ENCODE data around the gene FBRSL1. TPM values are rescaled to one million over a fixed set of nuclear protein-coding genes. Genes with fewer than 3 reads are reported as not detected.

Gene FBRSL1
- total RNA-seq, 1 donor from 2014 or later, result 56.5 TPM

DNA sequence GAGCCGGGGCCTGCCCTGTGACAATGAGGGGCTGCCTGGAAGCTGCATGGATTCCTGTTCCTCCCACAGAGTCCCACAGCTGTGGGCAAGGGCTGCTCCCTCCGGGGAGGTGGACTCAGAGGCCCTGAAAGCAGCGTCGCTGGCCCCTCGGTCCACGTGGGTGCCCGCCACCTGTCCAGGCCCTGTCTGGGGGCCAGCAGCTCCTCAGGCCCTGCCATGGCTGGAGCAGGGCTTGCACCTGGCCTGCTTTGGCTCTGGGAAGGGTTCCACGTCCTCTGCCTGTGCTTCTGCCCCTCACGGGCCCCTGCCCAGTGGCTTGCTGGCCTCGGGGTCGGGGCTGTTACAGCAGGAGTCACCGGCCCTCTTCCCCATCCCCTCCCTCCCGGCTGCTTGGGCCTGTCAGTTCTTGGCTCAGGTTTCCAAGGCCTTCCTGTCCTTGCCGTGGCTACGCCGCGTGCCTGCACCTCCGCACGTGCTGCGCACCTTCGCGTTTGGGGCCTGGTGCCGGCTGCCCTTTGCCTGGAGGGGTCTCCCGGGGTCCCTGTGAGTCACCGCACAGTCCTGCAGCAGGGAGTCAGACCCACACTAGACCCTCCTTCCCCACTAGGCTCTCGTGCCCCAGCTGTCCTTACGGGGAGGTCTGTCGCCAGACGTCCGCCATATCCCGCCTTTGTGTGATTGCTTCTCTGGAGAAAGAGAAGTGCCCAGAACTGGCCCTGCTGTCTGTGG is 5.8 kb downstream of the FBRSL1 start:
- intact Hi-C loops (cut with micrococcal nuclease), result no loop called here

DNA sequence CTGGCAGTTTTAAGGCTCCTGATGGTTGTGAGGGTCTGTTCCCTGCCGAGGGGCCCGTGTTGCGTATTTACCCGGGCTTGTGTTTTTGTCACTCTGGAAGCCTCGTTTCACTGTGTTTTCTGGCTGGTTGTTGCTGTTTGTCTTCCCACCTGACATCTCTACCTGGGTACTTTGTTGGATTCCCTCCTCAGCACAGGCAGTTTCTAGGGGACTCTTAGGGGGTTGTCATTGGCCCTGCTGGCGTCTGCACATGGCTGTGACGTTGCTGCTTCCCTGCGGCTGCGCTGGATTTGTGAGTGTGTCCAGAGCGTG is 6.4 kb downstream of the FBRSL1 start:
- intact Hi-C loops (cut with micrococcal nuclease), result no loop called here

DNA sequence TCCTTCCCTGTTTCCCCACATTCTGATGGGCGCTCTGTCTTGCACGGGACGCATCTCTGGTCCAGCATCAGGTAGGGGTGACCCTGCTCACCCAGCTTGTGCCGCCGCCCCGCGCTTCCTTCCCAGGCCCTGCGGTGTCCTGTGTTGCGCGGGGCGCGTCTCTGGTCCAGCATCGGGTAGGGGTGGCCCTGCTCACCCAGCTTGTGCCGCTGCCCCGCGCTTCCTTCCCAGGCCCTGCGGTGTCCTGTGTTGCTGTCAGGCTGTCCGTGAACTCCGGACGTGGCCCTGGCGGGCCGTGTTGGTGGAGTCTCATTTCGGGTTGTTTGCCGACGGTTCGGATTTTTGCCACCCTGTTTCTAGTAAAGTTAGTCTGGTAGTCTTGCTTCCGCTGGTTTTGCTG is 6.8 kb downstream of the FBRSL1 start:
- intact Hi-C loops (cut with micrococcal nuclease), result no loop called here

DNA sequence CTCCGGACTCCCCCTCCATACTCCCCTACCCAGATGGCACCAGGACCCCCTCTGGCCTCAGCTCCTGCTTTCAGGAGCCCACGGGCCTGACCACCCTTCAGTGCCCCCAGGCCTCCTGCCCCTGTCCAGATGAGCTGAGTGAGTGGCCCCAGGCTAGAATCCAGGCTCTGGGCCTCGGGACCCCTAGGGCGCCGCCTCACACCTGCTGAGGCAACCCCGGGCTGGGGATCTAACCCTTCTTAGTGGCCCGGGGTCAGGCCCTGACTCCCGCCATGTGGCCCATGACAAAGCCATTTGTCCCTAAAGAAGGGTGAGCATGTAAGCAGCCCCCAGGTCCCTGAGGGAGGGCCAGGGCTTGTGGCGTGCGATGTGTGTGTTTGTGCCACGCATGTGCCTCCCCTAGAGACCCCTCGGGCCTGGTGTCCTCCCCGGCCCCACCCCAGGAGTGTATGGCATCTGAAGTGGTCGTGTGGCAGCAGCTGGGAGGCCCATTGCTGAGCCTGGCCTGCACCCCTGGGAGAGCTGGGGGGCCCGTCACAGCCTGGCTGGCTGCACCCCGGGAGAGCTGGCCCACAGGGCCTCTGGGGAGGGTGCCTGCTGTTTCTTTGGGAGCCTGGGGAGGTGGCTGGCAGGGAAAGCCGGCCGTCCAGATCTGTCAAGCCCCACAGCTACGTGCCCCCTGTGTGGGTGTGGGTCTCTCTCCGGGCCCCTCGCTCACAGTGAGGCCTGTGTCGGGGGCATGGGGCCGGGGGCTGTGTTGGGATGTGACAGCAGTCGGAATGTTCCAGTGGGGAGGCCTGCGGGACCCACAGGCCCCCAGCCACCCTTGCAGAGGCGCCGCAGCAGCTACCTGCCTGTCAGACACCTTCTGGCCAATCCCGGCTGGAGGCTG is 7.8 kb downstream of the FBRSL1 start:
- intact Hi-C loops (cut with micrococcal nuclease), result no loop called here

DNA sequence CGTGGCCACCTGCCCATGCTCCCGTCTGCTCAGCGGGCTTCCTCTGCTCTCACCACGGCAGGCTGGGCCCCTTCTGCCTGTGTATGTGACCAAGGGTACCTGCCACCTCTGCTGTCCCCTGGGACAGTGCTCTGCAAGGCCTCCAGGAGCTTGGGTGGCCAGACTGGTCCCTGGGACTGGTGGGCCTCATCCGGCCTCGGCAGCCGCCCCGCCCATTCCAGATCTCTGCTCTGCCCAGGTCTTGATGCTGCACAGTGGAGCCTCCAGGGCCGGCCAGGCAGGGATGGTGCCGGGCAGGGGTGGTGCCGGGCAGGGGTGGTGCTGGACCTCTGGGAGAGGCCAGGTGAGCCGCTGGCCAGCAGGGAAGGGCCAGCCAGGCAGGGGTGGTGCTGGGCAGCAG is 9.0 kb downstream of the FBRSL1 start:
- intact Hi-C loops (cut with micrococcal nuclease), result no loop called here

DNA sequence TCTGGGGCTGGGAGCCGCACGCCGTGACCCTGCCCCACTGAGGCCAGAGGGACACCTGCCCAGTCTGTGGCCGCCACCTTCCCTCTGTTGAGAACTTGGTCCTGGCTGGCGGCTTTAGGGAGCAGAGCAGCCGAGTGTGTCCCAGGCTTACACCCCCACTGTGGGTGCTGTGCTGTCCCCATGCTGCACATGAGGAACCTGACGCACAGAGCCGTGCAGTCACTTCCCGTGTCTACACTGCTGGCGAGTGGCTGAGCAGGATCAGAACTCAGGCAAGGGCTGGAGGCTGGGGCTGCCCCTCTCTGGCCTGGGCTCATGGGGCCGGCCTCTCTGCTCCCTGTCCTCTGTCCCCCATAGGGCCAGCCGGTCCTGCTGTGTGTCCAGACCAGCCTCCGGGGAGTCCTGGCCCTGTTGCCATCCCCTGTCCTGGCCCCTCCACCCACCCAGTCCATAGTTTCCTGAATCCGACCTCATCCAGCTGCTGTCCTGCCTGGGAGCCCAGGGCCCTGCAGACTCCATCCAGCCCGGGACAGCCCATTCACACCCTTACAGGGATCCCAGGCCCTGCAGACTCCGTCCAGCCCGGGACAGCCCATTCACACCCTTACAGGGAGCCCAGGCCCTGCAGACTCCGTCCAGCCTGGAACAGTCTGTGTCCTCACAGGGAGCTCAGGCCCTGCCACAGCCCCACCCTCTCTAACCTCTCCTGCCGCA is 10.3 kb downstream of the FBRSL1 start:
- intact Hi-C loops (cut with micrococcal nuclease), result no loop called here

DNA sequence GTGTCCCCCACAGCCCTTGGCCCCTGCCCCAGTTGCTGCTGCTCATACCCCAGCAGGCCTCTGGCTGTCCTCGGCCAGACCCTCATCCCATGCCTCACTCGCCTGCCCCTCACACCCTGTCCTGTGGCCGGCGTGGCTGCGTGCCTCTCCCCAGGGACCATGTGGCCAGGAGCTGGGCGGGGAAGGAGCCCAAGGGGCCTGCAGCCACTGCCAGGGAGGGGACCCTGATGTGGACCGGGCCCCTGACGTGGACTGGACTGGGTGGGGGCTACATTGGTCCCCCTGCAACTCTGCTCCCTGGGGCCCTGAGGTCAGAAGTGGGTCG is 10.9 kb downstream of the FBRSL1 start:
- intact Hi-C loops (cut with micrococcal nuclease), result no loop called here

DNA sequence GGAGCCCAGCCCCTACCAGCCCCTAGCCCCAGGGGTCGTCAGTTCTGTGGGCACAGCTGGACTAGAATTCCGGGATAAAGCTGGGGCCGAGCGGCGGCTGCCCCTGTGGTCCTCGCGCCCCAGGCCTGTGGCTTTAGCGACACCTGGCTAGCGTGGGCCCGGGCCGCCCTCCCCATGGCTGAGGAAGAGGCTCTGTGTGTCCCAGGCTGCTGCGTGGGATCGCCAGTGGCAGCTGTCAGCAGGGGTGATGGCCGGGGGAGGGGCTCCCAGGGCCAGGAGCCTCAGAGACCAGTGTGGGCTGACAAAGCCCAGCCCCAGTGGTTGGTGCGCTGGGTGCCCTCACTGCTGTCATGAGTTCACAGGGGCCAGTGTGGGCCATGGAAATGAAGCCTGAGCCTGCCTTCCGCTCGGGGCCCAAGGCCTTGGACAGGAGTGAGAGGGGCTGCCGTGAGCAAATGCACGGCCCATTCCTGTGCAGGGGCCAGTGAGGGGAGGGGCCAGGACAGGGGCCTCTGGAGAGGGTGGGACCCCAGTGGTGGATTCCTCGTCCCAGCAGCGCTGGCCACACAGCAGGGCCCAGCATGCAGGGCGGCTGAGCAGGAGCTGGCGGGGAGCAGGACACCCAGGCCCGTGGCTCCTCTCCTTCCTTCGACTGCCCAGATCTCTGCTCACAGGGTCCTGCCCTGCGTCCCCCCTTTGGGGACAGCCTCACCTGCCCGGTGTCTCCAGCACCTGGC is 11.4 kb downstream of the FBRSL1 start:
- intact Hi-C loops (cut with micrococcal nuclease), result no loop called here

DNA sequence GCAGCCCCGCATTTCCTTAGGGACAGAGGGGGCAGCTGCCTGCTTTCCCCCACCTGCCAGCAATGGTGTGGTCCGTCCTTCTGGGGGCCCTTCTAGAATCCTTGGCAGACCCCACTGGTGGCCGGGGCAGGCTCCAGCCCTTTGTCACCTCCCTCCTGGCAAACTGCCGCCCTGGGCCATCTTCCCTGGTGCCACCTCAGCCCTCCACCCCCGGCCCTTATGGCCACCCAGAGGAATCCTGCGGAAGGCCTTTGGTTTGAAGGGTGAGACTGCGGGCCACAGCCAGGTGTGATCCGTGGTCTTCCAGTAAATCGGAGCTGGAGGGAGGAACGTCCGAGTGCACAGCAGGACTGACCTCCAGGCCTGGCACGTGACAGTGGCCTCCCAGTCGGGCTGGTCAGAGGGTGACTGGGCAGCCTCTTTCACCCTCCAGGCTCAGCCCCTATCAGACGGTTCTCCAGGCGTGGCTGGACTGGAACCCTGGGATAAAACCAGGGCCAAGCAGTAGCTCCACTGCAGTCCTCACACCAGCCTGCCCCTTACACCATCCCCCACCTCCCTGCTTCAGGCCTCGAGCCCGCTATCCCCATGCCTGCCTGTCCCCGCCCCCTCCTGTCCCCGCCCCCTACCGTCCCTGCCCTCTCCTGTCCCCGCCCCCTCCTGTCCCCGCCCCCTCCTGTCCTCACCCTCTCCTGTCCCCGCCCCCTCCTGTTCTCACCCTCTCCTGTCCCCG is 12.4 kb downstream of the FBRSL1 start:
- intact Hi-C loops (cut with micrococcal nuclease), result no loop called here

DNA sequence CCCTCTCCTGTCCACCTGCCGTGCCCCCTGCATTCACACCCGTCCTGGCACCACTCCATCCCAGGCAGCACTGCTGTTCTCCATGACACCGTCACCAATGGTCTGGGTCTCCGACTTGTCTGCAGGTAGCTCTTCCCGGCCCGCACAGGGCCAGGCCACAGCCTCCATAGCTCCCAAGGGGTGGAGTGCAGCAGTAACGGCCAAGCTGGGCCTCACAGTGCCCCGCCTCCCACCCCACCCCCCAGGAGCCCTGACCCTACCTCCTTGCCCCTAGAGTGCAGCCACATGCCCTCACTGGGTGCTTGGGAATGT is 12.9 kb downstream of the FBRSL1 start:
- intact Hi-C loops (cut with micrococcal nuclease), result no loop called here

DNA sequence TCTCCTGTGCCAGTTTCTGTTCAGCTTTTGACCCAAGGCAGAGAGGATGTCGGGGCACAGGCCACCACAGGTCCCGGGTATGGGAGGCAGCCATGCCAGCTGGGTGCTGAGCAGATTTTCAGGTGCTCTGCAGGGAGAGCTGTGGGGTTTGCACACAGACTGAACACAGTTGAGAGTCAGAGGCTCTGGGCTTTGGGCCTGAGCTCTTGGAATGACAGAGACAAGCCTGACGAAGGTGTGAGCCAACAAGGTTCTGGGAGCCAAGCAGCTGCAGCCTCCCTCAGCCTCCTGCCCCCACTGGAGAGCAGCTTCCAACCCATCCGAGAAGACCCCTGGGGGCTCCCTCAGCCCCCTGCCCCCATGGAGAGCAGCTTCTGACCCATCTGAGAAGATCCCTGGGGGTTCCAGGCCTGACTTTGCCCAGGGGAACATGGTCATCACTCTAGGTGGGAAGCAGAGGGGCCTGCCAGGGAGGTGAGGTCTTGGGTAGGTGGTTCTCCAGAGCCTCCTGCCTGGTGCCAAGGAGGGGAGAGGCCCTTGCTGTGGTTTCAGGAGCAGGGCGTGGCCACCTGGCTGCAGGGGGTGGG is 13.8 kb downstream of the FBRSL1 start:
- intact Hi-C loops (cut with micrococcal nuclease), result no loop called here

DNA sequence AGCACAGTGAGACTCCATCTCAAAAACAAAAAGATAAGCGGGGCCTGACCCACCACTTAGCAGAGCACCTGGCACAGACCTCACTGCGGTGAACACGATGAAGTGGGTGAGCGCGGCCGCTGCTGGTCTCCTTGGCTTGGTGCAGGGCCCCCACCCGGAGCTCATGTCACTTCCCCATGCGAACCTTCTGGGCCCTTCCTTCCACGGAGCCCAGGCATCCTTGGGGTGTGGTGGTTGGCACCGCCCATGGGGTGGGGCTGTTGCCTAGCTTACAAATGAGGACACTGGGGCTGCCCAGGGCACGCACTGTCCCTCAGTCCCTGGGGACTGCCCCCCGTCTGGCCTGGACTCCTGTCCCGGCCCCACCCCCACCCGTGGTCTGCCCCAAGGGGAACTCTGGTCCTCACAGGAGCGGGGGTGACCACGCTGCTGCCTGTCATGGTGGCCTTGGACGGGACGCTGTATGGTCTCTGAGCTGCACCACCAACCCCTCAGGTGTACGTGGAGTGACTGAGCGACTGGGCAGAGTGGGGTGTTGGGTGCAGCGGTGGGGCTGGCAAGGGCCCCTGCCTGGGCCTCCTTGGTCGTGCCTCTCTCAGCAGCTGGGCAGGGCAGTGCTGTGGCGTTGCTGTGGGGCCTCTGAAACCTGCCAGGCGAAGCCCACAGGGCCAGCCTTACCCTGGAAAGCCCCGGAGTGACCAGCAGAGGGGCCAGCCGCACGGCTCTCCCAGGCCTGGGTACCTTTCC is 15.3 kb downstream of the FBRSL1 start:
- intact Hi-C loops (cut with micrococcal nuclease), result no loop called here

DNA sequence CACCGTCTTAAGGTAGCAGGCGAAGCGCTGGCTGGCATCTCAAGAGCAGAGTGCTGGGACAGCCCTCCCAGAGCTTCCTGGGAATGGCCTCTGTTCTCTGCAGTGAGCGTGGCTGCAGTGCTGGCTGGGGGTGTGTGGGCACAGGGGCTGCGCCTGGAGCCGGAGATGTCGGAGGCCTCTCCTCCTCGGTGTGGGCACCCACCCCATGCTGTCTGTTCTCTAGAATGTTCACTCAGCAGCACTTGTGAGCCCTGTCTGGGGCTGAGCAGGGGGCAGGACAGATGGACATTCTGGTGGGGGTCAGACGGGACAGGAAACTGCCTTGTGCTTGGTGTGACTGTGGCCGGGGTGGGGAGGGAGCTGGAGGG is 15.9 kb downstream of the FBRSL1 start:
- intact Hi-C loops (cut with micrococcal nuclease), result no loop called here

DNA sequence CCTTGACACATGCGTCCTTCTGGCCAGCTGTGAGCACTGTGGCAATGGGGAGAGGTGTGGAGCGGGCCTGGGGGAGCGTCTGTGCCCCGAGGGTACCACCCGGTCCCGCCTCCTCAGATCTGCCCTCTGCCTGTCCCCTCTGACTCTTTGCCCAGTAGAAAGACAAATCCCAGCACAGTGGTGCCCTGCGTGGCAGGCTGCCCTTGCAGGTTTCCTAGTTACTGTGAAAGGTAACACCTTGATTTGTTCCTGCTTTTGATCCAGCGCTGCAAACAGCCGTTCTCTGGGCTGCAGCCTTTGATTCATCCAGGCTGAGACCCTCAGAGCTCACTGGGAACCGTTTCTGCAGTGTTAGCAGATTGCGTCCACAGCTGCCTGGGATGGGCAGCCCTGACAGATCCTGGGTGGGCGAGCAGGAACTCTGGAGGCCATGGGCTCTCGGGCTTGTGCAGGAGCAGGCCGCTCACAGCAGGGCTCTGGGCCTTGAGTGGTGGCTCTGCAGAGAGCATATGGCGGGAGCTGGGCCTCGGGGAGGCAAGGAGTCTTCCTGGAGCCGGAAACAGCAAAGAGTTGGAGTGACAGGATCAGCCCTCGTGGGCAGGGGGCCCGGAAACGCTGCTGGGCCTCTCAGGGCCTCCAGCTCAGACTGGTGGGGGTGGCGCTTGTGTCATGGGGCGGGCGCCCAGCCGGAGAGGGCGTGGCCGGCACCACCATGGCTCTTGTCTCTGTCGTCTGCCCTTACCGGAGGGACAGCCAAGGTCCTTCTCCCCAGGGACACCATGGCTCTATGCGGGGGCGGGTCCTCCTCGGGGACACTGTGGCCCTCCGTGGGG is 16.6 kb downstream of the FBRSL1 start:
- intact Hi-C loops (cut with micrococcal nuclease), result no loop called here

DNA sequence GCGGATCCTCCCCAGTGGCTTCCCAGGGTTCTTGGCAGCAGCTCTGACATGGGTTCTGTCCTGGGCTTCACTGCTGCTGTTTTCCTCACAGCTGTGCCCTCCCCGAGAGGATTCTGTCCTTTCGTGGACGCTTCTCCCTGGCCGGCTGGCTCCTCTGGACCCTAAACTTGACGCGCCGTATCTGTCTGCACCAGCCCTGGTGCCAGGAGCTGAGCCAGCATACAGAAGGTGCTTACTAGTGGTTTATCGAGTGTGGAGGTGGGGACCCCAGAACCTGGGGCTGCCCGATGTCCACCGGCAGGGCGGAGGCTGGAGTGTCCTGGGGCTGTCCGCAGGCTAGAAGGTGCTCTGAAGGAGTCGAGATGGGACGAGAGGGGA is 17.2 kb downstream of the FBRSL1 start:
- intact Hi-C loops (cut with micrococcal nuclease), result no loop called here

DNA sequence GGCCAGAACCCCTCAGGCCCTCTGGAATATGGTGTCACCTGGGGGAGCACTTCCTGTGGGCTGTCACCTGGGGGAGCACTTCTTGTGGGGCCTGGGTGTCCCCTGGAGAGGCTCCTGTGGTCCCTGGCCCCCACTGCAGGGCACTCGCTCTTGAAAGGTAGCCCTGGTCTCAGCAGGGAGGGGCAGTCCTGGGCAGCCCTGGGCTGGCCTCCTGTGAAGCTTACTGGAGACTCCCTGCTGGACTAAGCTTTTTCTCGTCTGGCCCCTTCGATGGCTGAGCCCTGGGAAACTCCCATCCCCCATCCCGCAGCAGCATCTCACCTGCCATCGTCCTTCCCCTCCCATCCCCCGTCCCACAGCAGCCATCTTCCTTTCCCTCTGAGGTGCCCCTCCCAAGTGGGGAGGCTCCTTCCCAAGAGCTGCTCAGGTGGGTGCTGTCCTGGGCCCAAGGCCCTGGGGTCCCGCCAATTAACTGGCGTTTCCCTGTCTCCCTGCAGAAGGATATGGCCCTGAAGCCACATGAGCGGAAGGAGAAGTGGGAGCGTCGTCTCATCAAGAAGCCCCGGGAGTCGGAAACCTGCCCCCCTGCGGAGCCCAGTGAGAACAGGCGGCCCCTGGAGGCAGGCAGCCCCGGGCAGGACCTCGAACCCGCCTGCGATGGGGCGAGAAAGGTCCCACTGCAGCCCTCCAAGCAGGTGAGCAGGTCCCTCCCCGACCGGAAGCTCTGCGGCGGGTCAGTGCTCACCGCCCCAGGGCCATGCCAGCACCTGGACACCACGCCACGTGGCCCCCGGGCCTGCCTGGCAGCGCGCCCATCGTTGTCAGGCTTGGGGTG is 17.9 kb downstream of the FBRSL1 start:
- intact Hi-C loops (cut with micrococcal nuclease), result no loop called here

DNA sequence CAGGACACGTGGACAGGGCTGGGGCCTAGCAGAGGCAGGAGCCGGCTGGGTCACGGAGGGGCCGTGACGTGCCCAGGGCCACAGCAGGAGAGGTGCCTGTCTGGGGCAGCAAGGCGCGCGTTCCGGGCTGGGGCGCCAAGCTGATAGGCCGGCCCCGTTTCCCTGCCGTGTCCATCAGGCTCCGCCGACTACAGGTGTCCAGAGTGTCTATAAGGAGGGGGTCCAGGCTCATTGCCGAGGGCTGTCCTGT is 18.5 kb downstream of the FBRSL1 start:
- intact Hi-C loops (cut with micrococcal nuclease), result no loop called here

DNA sequence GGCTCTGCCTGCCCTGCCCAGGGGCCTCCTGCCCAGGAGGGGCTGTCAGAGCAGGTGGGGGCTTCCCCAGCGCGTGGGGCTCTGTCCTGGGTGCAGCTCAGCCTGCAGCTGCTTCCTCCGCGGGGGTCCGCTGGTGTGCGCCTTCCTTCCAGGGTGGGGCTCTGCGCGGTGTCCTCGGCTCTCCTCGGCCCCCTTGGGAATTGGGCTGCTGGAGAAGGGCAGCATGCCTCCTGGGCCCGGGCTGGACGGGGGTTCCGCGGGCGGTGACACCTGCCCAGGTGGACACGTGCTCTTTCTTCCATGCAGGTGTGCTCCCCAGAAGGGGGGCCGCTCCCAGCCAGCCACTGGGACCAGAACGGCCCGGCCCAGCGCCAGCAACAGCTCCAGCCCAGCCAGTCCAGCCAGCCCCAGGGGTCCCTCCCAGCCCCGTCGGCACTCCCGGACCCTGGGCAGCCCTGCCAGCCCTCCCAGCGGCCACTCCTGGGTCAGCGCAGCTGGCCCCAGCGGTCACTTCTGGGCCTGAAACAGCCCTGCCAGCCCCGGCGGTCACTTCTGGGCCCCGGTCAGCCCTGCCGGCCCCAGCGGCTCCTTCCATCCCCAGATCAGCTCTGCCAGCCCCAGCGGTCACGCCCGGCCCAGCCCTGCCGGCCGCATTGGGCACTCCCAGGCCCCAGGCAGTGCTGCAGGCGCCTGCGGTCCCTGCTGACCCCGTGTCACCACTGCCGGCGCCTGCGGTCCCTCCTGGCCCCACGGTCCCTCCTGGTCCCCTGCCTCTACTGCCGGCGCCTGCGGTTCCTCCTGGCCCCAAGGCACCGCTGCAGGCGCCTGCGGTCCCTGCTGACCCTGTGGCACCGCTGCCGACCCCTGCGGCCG is 19.1 kb downstream of the FBRSL1 start:
- intact Hi-C loops (cut with micrococcal nuclease), result no loop called here

Measured in T-helper 2 cell treated with Interferon-gamma antibody and Interleukin-4, amounts not matched to agents 100 ng/mL and 5 ng/mL, for 36 hours (primary cell).